ENCODE measurements around the gene CRAT. TPM values are rescaled to one million over a fixed set of nuclear protein-coding genes. Genes with fewer than 3 reads are reported as not detected.

CRAT gene
- total RNA-seq (2022; extraction: Qiagen RNA extraction; ENCODE audit: low read depth) = 20.8 to 32.8 TPM (median 29.3 TPM) in 5 replicates

GRCh38 chr9:129110740-129111527 is at the start of gene CRAT, which contains the start of gene PTPA:
Gene CRAT, minus strand, starts transcription at chr9:129110793. Its CDS starts 284 bp downstream, at chr9:129110509.
Gene PTPA, plus strand, starts transcription at chr9:129111415. Its CDS starts 186 bp downstream, at chr9:129111601.

GRCh38 chr9:129080601-129081387 is 29.8 kb downstream of the CRAT start, which contains the start of gene DOLPP1:
Gene DOLPP1, plus strand, starts transcription at chr9:129081111. Its CDS starts 21 bp downstream, at chr9:129081132.

Other genes starting within 250 kb of the CRAT start
- gene KYAT1, start 228.8 kb downstream of the CRAT start, total RNA-seq (2022; extraction: Qiagen RNA extraction; ENCODE audit: low read depth) = 8.1 to 10.6 TPM (median 10.2 TPM) in 5 replicates
- gene LRRC8A, start 228.7 kb downstream of the CRAT start, total RNA-seq (2022; extraction: Qiagen RNA extraction; ENCODE audit: low read depth) = 46.3 to 82.4 TPM (median 75.0 TPM) in 5 replicates
- gene PHYHD1, start 189.8 kb downstream of the CRAT start, total RNA-seq (2022; extraction: Qiagen RNA extraction; ENCODE audit: low read depth) = not detected in 5 replicates
- 21.5 to 40.3 TPM (median 38.2 TPM) in 5 replicates for gene DOLK, start 163.2 kb downstream of the CRAT start, total RNA-seq (2022; extraction: Qiagen RNA extraction; ENCODE audit: low read depth)
- 27.7 to 46.1 TPM (median 42.7 TPM) in 5 replicates for gene NUP188, start 163.1 kb downstream of the CRAT start, total RNA-seq (2022; extraction: Qiagen RNA extraction; ENCODE audit: low read depth)
- 28.8 to 58.3 TPM (median 48.7 TPM) in 5 replicates for gene SH3GLB2, start 82.5 kb downstream of the CRAT start, total RNA-seq (2022; extraction: Qiagen RNA extraction; ENCODE audit: low read depth)
- gene MIGA2, start 74.2 kb downstream of the CRAT start, total RNA-seq (2022; extraction: Qiagen RNA extraction; ENCODE audit: low read depth) = 6.8 to 17.2 TPM (median 13.4 TPM) in 5 replicates
- 15.8 to 21.8 TPM (median 20.2 TPM) in 5 replicates for gene DOLPP1, start 29.7 kb downstream of the CRAT start, total RNA-seq (2022; extraction: Qiagen RNA extraction; ENCODE audit: low read depth)
- gene PTPA, start 622 bp upstream of the CRAT start, total RNA-seq (2022; extraction: Qiagen RNA extraction; ENCODE audit: low read depth) = 107 to 139 TPM (median 130 TPM) in 5 replicates
- gene IER5L, start 67.5 kb upstream of the CRAT start, total RNA-seq (2022; extraction: Qiagen RNA extraction; ENCODE audit: low read depth) = 21.5 to 65.8 TPM (median 62.4 TPM) in 5 replicates